ENCODE results near the gene GAST.

The GAST gene

GRCh38 chr17:41717408-41718286 lies 5.5 kb downstream of the GAST start:
- peak; percentile 51 for DNase-seq

- DNase-seq = no peak
Measured at GRCh38 chr17:41718287-41718645, 6.1 kb downstream of the GAST start.

GRCh38 chr17:41722231-41722630 lies 10.1 kb downstream of the GAST start:
- DNase-seq = no peak

GRCh38 chr17:41723801-41724475 lies 11.8 kb downstream of the GAST start:
- no peak for DNase-seq

- no peak for DNase-seq
Measured at GRCh38 chr17:41724476-41725050, 12.4 kb downstream of the GAST start.

- no peak for DNase-seq
Measured at GRCh38 chr17:41725134-41725533, 13.0 kb downstream of the GAST start.

- DNase-seq = no peak
Measured at GRCh38 chr17:41728056-41728455, 15.9 kb downstream of the GAST start.

- no peak for DNase-seq
Measured at GRCh38 chr17:41730479-41730878, 18.3 kb downstream of the GAST start.

- no peak for DNase-seq
Measured at GRCh38 chr17:41731836-41732235, 19.7 kb downstream of the GAST start.

GRCh38 chr17:41733348-41734138 lies 21.4 kb downstream of the GAST start:
- DNase-seq = no peak

GRCh38 chr17:41734139-41734948 lies 22.2 kb downstream of the GAST start, which contains the start of gene HAP1:
TSS of gene HAP1 (minus strand) at chr17:41734643. CDS start at chr17:41734634, 9 bp downstream.
- no peak for DNase-seq

- no peak for DNase-seq
Measured at GRCh38 chr17:41734949-41735313, 22.8 kb downstream of the GAST start.

GRCh38 chr17:41735744-41736143 lies 23.6 kb downstream of the GAST start:
- no peak for DNase-seq

- DNase-seq = no peak
Measured at GRCh38 chr17:41736983-41737679, 25.0 kb downstream of the GAST start.

- DNase-seq = no peak
Measured at GRCh38 chr17:41737680-41738023, 25.5 kb downstream of the GAST start.

- peak; percentile 62 for DNase-seq
Measured at GRCh38 chr17:41738077-41738800, 26.1 kb downstream of the GAST start.

- DNase-seq = no peak
Measured at GRCh38 chr17:41738801-41739112, 26.6 kb downstream of the GAST start.

- DNase-seq = no peak
Measured at GRCh38 chr17:41739661-41740352, 27.7 kb downstream of the GAST start.

GRCh38 chr17:41740506-41740905 lies 28.4 kb downstream of the GAST start:
- no peak for DNase-seq

- DNase-seq = no peak
Measured at GRCh38 chr17:41741709-41742108, 29.6 kb downstream of the GAST start.

GRCh38 chr17:41748275-41748674 lies 36.1 kb downstream of the GAST start:
- DNase-seq = no peak

All from MV-4-11 (cell line).